D721Med (cell line): ENCODE data around the gene SMIM23.

Experiments
- DNase-seq: peaks from one replicate; pipeline ENCODE4 v3.0.0; 2011; ENCODE audit warnings: low spot score; ENCODE audit not compliant: insufficient read length
- FAIRE-seq: peaks from 2 replicates; lab custom pipeline; 2011; peaks lifted over from hg19 to GRCh38; lab: Jason Lieb, UNC
- CTCF ChIP-seq: IDR thresholded peaks from 2 replicates; pipeline ENCODE4 v1.5.1; 2012; ENCODE audit warnings: mild to moderate bottlenecking, control low read depth; ENCODE audit not compliant: insufficient read depth; ENCODE audit errors: missing control alignments

Gene SMIM23

DNA sequence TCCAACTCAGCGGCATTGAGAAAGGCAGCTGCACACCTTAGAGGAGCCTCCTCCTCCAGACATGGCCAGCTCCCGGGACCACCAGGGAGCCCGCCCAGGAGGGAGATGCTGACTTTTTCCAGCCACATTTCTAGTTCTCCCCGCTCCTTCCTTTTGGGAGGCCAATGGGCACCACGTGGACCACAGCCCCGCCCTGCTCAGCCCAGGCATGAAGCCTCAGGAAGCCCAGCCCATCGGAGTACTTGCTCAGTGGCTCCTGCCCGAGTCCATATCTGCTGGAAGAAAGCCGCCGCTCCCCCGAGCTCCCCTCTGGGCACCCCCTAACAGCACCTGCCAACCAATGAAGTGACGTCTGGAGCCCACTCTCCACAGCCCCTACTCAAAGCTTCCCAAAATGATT, 52.4 kb downstream of the SMIM23 start:
- FAIRE-seq, result no peak
- TF ChIP-seq CTCF, result no peak
- DNase-seq, result no peak

DNA sequence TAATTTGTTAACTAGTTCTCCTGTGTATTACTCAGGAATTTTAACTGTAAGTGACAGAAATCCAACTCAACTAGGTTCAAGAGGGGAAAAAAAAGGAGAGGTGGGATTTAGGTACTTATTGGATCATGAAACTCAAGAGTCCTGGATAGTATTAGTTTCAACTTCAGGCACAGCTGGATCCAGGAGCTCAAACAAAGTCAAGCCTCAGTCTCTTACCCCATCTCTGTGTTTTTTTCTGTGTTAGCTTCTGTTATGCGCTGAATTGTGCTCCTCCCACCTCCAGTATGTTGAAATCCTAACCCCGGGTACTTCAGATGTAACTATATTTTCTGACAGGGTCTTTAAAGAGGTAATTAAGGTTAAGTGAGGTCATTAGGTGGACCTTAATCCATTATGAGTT, 53.5 kb downstream of the SMIM23 start:
- no peak for DNase-seq
- FAIRE-seq, result no peak
- no peak for TF ChIP-seq CTCF

DNA sequence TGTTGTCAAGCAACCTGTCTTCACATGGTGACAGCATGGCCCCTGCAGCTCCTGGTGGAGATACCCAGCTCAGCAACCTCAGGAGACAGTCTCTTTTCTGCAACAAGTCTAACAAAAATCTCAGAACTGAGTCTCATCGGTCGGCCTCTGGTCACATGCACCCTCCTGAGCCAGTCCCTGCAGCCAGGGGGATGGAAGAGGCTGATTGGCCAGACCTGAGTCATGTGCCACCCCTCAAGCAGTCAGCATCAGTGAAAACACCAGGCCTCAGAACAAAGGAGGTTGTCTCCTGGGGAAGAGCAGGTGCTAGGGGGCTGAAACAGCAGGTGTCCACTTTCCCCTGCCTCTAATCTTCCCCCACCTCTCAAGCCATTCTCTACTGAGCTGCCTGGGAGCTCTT, 54.4 kb downstream of the SMIM23 start:
- TF ChIP-seq CTCF, result no peak
- FAIRE-seq (no peak), DNase-seq (no peak)
